Keratinocyte (primary cell): ENCODE measurements around the gene DMRT1. TPM values are rescaled to one million over a fixed set of nuclear protein-coding genes. Genes with fewer than 3 reads are reported as not detected.

Experiments used
- DNase-seq: peaks from one replicate; pipeline ENCODE4 v3.0.0-alpha.2; 2011; ENCODE audit warnings: low read depth, missing footprints, low spot score
- FAIRE-seq: peaks from 2 replicates; lab custom pipeline; 2011; peaks lifted over from hg19 to GRCh38; lab: Jason Lieb, UNC
- H2AFZ ChIP-seq: 2 replicates; pipeline ENCODE4 v1.6.0; 2012; ENCODE audit warnings: low read length, control low read depth, inconsistent platforms; ENCODE audit not compliant: control insufficient read depth
- H3K27ac ChIP-seq: 2 replicates; pipeline ENCODE4 v1.5.1; 2011; ENCODE audit warnings: low read length; ENCODE audit not compliant: control insufficient read depth, insufficient read depth
- H3K27me3 ChIP-seq: 3 replicates; pipeline ENCODE4 v1.6.0; 2011; ENCODE audit warnings: low read length; ENCODE audit not compliant: control insufficient read depth, insufficient read depth; ENCODE audit errors: extremely low read depth
- H3K36me3 ChIP-seq, 2 experiments: 2 replicates in 1 of 2; 3 replicates in 1 of 2; pipeline ENCODE4 v1.5.1; 2011; ENCODE audit warnings: low read length in 2 of 2, mild to moderate bottlenecking in 1 of 2; ENCODE audit not compliant: control insufficient read depth in 2 of 2, insufficient read depth in 2 of 2; ENCODE audit errors: extremely low read depth in 1 of 2
- H3K4me1 ChIP-seq: 3 replicates; pipeline ENCODE4 v1.5.1; 2011; ENCODE audit warnings: low read length; ENCODE audit not compliant: control insufficient read depth, insufficient read depth; ENCODE audit errors: extremely low read depth
- H3K4me2 ChIP-seq: 3 replicates; pipeline ENCODE4 v1.6.0; 2011; ENCODE audit warnings: low read depth, low read length; ENCODE audit not compliant: control insufficient read depth, insufficient read depth; ENCODE audit errors: extremely low read depth
- H3K4me3 ChIP-seq, 3 experiments: fragments of 200-600 bp in 1 of 3; sonication (generic) in 1 of 3; 2 replicates in 2 of 3; 3 replicates in 1 of 3; pipeline ENCODE4 v1.5.1; 2011 to 2016; ENCODE audit warnings: low read length in 3 of 3, mild to moderate bottlenecking in 3 of 3, control low read depth in 2 of 3, inconsistent platforms in 1 of 3, low read depth in 1 of 3, mixed read lengths in 1 of 3, mixed run types in 1 of 3, moderate library complexity in 1 of 3; ENCODE audit not compliant: control insufficient read depth in 2 of 3, insufficient read depth in 2 of 3; ENCODE audit errors: extremely low read depth in 1 of 3
- H3K79me2 ChIP-seq: 2 replicates; pipeline ENCODE4 v1.6.0; 2012; ENCODE audit warnings: low read length; ENCODE audit not compliant: control insufficient read depth, insufficient read depth
- H3K9ac ChIP-seq: 3 replicates; pipeline ENCODE4 v1.6.0; 2011; ENCODE audit warnings: low read length; ENCODE audit not compliant: control insufficient read depth, insufficient read depth; ENCODE audit errors: extremely low read depth
- H3K9me1 ChIP-seq: 3 replicates; pipeline ENCODE4 v1.6.0; 2011; ENCODE audit warnings: low read length; ENCODE audit not compliant: control insufficient read depth, insufficient read depth; ENCODE audit errors: extremely low read depth
- H3K9me3 ChIP-seq: 2 replicates; pipeline ENCODE4 v1.5.1; 2012; ENCODE audit warnings: low read depth, low read length; ENCODE audit not compliant: control insufficient read depth
- H4K20me1 ChIP-seq: 3 replicates; pipeline ENCODE4 v1.6.0; 2011; ENCODE audit warnings: low read length; ENCODE audit not compliant: control insufficient read depth, insufficient read depth; ENCODE audit errors: extremely low read depth
- CTCF ChIP-seq, 3 experiments: IDR thresholded peaks in 1 of 3; conservative IDR thresholded peaks in 1 of 3; optimal IDR thresholded peaks in 1 of 3; 2 replicates in 2 of 3; 3 replicates in 1 of 3; pipeline versions ENCODE3 to v1.5.1; 2011; ENCODE audit warnings: low read length in 3 of 3, mild to moderate bottlenecking in 3 of 3, moderate library complexity in 2 of 3, control low read depth in 1 of 3, inconsistent platforms in 1 of 3; ENCODE audit not compliant: insufficient read depth in 2 of 3; ENCODE audit errors: extremely low read depth in 1 of 3
- EZH2 ChIP-seq: IDR thresholded peaks from one replicate; pipeline ENCODE4 v1.6.1; 2012; ENCODE audit warnings: inconsistent platforms, mild to moderate bottlenecking, low read length, moderate library complexity
- dilution Hi-C: fragments of 300-500 bp; cut with MboI; formaldehyde crosslinking; loops from one replicate; pipeline ENCODE4 v1.7.0; 2020; ENCODE audit warnings: low sequenced_read_pairs; ENCODE audit not compliant: extremely low pct_ligation_motif_present
- polyA plus RNA-seq, 5 experiments: library from polyadenylated mRNA; depleted of rRNA in 3 of 5; stranded (reverse) in 3 of 5; stranded (forward) in 1 of 5; unstranded in 1 of 5; fragments of >200 nt; gene quantifications; 1 replicate in 1 of 5; 2 replicates in 3 of 5; 3 replicates in 1 of 5; pipeline versions ENCODE4 v1.2.1 to v1.2.3, GENCODE V29; 2011 to 2012; ENCODE audit warnings: missing spikeins in 2 of 5, low read depth in 1 of 5, low replicate concordance in 1 of 5

The DMRT1 gene
- polyA plus RNA-seq, 1 donor (not counting 4 experiments of a cell fraction or from before 2014, with no cell fraction given) = not detected

- no peak overlapping the region for H2AFZ ChIP-seq
- TF ChIP-seq CTCF (optimal IDR thresholded peaks at IDR 0.05 in 1 of 3, IDR thresholded peaks at IDR 0.05 in 1 of 3, conservative IDR thresholded peaks at IDR 0.05 in 1 of 3; ENCODE audit: extremely low read depth in 1 of 3, insufficient read depth in 2 of 3, low read length in 3 of 3) (no peak), EZH2 (peak; percentile 18)
- FAIRE-seq (no peak), DNase-seq (no peak)
- no peaks in the 10 kb centered on the region for H3K79me2 ChIP-seq
- no peaks in the 10 kb centered on the region for H3K9me1 ChIP-seq
- H3K36me3 ChIP-seq = no peaks in the 10 kb centered on the region
- dilution Hi-C loops = no loop called here
- no peak overlapping the region for H3K9ac ChIP-seq
- H3K27ac ChIP-seq = no peak overlapping the region
- no peak overlapping the region for H3K4me2 ChIP-seq
- H3K9me3 ChIP-seq = no peaks in the 10 kb centered on the region
- no peaks in the 10 kb centered on the region for H3K4me1 ChIP-seq
- H4K20me1 ChIP-seq = no peaks in the 10 kb centered on the region
- peaks cover 57% of the 10 kb centered on the region for H3K27me3 ChIP-seq
- H3K4me3 ChIP-seq = no peak overlapping the region
Measured at GRCh38 chr9:981491-981898, 140.0 kb downstream of the DMRT1 start.

GRCh38 chr9:982394-983230 is 141.1 kb downstream of the DMRT1 start:
- H3K9me1 ChIP-seq = no peaks in the 10 kb centered on the region
- no peak overlapping the region for H3K9ac ChIP-seq
- peaks cover 46% of the 10 kb centered on the region for H3K27me3 ChIP-seq
- H4K20me1 ChIP-seq = no peaks in the 10 kb centered on the region
- no peaks in the 10 kb centered on the region for H3K36me3 ChIP-seq
- no peaks in the 10 kb centered on the region for H3K4me1 ChIP-seq
- FAIRE-seq = no peak
- H3K79me2 ChIP-seq = no peaks in the 10 kb centered on the region
- no peaks in the 10 kb centered on the region for H3K9me3 ChIP-seq
- H3K27ac ChIP-seq = no peak overlapping the region
- H3K4me2 ChIP-seq = no peak overlapping the region
- TF ChIP-seq EZH2 (no peak), CTCF (optimal IDR thresholded peaks at IDR 0.05 in 1 of 3, IDR thresholded peaks at IDR 0.05 in 1 of 3, conservative IDR thresholded peaks at IDR 0.05 in 1 of 3; ENCODE audit: extremely low read depth in 1 of 3, insufficient read depth in 2 of 3, low read length in 3 of 3) (no peak)
- no peak overlapping the region for H3K4me3 ChIP-seq
- DNase-seq = no peak
- H2AFZ ChIP-seq = no peak overlapping the region
- dilution Hi-C loops = no loop called here
